GM15510 (cell line): ENCODE measurements around the gene FEV.

Experiments
- POLR2A ChIP-seq: IDR thresholded peaks from 3 replicates; pipeline ENCODE4 v1.6.1; 2011; ENCODE audit warnings: borderline replicate concordance; ENCODE audit not compliant: insufficient read length; ENCODE audit errors: extremely low read depth

FEV gene

DNA sequence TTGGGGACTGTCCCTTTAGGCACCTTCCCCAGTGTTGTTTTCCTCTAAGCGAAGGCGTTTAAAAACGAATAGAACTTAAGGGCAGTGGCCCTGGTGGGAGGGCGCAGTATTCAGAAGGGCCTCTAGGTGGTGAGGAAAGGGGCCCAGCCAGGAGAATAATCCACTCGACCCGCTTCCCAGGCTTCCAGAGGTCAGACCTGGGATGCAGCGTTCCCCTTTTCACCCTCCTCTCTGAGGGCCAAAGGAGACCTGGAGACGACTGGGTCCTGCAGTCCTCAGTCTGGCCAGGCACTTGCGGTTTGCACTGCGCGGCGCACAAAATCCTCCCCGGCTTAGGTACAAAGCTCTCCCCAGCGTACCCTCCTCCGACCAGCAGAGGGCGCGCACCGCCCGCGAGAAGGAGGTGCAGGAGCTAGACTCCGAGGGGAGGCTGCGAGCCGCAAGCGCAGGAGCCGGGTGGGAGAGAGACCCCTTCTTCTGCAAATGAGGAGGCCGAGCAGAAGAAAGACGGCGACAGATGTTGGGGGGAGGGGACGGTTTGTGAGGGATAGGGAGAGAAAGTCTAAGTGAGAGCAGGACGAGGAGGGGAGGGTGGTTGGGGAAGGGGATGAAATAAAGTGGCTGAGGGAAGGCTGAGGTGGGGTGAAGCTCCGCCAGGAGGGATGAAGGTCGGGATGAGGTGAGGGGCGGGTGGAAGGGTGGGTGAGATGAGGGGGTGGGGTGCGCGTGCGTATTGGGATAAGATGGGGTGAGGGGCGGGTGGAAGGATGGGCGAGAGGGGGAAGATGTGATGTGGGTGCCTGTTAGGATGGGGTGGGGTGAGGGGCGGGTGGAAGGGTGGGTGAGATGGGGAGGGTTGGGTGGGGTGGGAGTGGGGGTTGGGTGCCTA lies 4.9 kb downstream of the FEV start:
- TF ChIP-seq POLR2A = no peak

- no peak for TF ChIP-seq POLR2A
Measured at GRCh38 chr2:218975060-218975777, 9.8 kb downstream of the FEV start.

DNA sequence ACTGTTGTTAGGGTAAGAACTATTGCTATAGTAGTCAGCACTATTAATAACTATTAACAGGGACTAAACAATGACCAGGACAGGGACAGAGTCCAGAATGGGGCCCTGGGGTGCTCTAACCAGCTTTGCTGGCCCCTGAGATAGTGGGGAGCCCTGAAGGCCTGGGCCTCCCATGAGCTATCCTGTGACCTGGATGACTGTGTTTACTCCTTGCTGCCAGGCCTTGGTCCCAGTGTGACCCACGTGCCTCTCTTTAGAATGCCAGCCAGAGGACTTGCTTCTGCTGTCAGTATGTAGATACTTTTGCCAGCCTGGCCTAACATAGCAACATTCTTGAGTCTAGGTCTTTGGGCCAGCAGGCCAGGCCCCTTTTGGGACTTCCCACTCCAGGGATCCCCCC lies 14.1 kb downstream of the FEV start:
- no peak for TF ChIP-seq POLR2A

DNA sequence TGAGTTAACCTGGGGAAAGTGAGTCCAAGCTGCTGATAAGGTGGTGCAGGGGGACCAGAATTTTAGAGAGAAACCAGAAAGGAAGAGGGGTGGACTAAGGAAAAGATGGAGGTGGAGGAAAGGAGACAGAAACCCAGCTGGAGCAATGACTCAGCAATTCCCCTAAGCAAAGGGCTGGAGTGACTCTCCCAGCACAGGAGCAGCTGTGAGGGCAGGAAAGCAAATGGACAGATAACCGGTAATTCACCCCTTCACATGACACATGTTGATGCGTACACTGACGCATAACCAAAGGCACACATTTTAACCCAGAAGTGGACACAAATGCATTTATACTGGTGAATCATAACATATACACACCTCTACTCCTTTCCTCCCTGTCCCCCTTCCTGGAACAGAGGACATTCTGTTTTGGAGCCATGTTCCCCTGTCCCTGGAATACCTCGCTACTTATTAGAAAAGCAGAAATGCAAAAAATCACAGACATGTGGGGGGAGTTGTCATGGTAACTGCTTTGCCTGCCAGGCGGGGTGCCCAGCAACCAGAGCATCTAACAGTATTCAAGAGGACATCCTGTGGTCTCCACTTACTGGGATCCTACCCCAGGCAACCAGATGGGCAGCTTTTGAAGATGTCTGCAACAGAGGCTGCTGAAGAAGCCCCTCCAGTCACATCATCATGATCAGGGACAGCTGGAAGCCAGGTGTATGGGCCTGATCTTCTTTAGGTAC lies 20.8 kb downstream of the FEV start:
- TF ChIP-seq POLR2A = no peak

DNA sequence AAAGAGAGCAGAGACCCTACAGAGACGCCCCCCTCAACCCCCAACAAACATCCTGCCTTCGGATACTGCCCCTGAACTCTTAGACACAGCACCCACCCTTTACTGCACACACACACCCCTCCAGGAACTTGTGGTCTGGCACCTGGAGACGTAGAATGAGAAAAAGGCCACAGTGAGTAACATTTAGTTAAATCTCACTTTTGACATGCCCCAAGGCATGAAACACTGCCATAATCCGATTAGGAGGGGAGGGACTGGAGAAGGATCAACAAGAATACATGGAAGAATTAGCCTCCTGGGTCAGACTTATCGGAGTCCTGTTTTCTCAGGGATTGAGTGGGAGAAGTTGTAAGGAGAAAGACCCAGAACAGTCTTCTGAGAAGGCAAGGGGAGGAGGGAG lies 21.4 kb downstream of the FEV start:
- TF ChIP-seq POLR2A = no peak

GRCh38 chr2:218962859-218963492 lies 22.0 kb downstream of the FEV start:
- no peak for TF ChIP-seq POLR2A

DNA sequence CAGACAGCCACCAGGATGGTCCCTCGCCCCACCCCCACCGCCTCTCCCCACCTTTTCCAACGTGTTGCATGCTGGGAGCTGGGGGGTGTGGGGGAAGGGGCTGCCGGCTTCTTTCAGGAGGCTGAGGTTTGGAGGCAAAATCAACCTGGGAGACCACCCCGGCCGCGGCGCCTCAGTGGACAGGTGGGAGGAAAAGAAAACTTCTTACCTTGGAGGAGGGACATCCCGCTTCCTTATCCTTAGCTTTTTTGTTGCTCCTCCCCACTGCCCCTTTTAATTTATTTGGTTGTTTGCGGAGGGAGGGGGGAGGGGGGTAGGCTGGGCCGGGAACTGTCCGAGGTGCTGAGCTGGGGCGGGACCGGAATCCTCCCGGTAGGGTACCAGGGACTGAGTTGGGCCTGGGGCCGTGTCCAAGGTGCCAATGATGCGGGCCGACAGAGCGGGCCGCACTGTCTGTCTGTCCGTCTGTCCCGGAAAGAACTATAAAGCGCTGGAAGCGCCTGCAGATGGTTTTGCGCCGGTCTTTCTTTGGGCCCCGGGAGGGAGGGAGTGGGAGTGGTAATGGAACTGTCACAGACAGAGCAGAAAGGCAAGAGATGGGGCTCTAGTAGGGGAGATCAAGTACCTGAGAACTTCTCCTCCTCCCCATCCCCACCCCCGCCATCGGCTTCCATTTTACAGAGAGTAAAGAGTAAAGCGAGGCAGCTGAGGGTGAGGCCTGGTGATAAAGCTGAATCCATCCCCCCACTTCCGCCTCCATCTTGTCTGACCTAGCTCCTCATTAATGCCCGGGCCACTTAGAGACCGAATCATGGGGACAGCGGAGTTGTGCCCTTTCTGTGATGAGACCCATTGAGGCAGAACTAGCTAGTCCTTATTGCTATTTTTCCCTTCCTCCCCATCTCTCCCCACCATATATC lies 23.1 kb downstream of the FEV start:
- TF ChIP-seq POLR2A = no peak

DNA sequence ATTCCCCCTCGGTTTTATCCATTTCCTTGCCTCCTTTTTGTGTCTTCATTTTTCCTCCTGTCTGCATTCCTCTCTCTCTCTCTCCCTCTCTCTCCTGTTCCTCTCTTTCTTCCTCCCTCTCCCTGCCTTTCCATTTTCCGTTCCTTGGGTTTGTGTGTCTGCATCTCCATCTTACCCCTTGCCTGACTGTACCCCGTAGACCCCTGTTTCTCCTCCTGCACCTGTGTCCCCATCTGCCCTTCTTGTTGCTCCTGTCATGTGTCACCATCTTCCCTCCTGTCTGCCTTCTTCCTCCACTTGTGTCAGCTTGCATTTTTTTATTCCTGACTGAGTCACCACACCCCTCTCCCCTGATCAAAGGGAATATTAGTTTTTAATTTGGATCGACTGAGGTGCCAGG lies 23.8 kb downstream of the FEV start:
- no peak for TF ChIP-seq POLR2A

DNA sequence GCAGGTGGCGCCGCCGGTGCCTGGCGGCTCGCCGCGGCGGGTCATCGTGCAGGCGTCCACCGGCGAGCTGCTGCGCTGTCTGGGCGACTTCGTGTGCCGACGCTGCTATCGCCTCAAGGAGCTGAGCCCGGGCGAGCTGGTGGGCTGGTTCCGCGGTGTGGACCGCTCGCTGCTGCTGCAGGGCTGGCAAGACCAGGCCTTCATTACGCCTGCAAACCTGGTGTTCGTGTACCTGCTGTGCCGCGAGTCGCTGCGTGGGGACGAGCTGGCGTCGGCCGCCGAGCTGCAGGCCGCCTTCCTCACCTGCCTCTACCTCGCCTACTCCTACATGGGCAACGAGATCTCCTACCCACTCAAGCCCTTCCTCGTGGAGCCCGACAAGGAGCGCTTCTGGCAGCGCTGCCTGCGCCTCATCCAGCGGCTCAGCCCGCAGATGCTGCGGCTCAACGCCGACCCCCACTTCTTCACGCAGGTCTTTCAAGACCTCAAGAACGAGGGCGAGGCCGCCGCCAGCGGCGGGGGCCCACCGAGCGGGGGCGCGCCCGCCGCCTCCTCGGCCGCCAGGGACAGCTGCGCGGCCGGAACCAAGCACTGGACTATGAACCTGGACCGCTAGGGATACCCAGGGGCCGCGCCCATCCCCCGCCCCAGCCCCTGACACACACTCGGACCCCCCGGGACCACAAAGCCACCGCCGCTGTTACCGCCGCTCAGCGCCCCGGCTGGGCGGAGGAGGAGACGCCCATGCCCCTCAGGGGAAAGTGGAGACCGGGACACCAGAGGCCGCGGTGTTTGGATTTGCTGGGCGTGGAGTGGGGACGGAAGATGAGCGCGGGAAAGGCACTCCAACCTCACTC lies 24.4 kb downstream of the FEV start:
- TF ChIP-seq POLR2A = no peak

GRCh38 chr2:218959761-218960308 lies 25.1 kb downstream of the FEV start:
- TF ChIP-seq POLR2A = no peak

- no peak for TF ChIP-seq POLR2A
Measured at GRCh38 chr2:218959141-218959731, 25.7 kb downstream of the FEV start, which contains the start of gene CDK5R2. CDK5R2 (plus strand) TSS chr2:218959666; CDS start chr2:218959821, 155 bp downstream.

DNA sequence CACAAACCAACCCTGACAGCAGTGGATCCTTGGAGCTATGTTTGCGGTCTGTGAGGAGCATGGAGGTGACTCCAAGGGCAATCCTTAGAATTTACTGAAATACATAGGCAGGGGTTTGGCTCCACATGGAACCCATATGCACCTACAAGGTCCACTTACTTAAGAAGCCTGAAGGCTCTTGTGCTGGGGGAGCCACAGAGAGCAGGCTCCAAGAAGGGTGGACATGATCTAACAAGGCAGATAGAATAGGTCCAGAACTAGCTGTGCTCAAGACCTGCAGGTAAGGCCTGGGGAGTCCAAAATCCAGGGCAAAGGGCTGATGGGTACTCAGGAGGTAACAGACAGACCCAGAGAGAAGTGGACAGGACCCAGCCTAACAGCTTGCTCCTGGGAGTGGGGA lies 26.7 kb downstream of the FEV start:
- no peak for TF ChIP-seq POLR2A
